Fibroblast of upper back skin (primary cell): Measurements from ENCODE around the gene ZFP36.
"Not testable (repeated sequence)": the region's sequence is repeated elsewhere in the genome, so short reads cannot be mapped to it uniquely, and the experiment has no call there.

Experiments used
- DNase-seq: peaks from one replicate; pipeline ENCODE4 v3.0.0-alpha.2; 2013

The ZFP36 gene

GRCh38 chr19:39406656-39407409 lies at the start of gene ZFP36:
TSS of gene ZFP36 (plus strand) at chr19:39406847. CDS start at chr19:39406905, 58 bp downstream.
- DNase-seq, result peak; percentile 74

DNA sequence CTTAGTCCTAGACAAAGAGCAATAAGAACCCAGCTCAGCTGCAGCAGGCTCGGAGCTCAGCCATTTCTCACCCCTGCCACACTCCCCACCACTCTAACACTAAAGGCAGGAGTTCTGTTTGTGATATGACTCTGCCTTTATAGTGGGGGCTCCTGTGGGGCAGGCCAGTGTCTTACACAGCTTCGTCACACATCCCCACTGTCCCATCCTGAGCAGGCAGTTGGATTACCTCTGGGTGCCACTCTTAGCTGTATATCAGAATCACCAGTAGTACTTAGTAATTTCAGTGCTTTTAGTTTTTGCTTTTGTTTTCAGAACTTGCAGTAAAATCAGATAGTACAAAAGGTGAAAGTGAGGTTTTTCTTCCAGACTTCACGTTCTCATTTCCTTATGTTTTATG lies 47.6 kb upstream of the ZFP36 start:
- DNase-seq, result no peak

DNA sequence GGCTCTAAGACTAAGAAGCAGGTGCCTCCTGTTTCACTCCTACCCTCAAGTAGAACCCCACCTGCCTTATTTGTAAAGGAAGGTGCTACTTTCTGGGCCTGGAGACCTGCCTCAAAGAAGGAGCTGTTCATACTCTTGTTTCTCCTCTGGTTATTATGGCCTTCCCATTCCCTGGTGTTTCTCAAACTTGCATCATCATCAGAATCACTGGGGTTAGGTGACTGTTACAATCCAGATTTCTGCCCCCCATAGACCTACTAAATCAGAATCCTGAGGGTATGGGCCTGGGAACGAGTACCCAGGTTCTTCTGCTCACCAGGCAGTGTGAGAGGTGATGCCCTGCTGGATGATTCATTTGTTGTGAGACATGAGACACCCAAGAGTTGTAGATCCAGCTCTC lies 46.0 kb upstream of the ZFP36 start:
- no peak for DNase-seq

GRCh38 chr19:39362682-39363657 lies 43.7 kb upstream of the ZFP36 start:
- peak; percentile 74 for DNase-seq

GRCh38 chr19:39363901-39364457 lies 42.7 kb upstream of the ZFP36 start:
- peak; percentile 70 for DNase-seq

- no peak for DNase-seq
Observed at GRCh38 chr19:39365531-39365930, 41.1 kb upstream of the ZFP36 start.

DNA sequence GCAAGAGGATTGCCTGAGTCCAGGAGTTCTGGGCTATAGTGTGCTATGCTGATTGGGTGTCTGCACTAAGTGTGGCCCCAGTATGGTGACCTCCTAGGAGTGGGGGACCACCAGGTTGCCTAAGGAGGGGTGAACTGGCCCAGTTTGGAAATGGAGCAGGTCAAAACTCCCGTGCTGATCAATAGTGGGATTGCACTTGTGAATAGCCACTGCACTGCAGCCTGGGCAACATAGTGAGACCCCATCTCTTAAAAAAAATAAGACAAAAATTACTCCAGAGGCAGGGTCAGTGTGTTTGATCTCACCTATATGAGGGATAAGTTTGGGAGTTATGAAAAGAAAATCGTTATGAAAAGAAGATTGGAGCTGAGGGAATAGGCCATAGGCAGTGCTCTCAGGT lies 37.4 kb upstream of the ZFP36 start:
- DNase-seq, result no peak

- no peak for DNase-seq
Observed at GRCh38 chr19:39370735-39371134, 35.9 kb upstream of the ZFP36 start.

DNA sequence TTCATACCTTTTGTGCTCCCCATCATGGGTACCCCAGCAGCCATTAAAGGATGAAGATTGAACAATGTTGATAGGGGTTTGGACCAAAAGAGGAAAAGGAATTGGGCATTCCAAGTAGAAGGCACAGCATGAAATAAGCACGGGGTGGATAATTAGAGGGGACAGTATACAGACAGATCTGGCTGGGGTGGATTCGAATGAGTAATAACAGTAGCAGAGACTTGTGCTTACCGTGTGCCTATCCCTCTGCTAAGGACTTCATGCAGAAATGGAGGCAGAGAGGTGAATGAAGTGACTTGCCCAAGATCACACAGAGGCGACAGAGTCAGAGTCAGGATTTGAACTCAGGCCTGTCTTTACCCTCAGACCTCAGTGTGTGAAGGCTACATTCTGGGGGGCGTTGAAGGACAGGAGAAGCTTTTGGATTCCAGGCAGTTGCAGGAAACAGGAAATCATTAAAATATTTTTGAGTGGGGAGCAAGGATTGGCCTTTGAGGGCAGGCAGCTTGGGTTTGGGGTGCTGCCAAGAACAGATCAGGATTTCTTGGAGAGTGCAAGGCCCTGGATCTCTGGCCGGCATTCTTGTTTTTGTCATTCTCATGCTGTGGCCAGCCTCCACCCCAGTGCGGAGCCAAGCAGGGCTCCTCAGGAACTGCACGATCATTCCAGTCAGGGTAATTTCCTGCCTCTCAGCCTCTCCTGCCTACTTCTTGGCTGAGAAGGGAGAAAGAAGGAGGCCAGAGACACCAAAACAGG lies 34.4 kb upstream of the ZFP36 start:
- peak; percentile 98 for DNase-seq

DNA sequence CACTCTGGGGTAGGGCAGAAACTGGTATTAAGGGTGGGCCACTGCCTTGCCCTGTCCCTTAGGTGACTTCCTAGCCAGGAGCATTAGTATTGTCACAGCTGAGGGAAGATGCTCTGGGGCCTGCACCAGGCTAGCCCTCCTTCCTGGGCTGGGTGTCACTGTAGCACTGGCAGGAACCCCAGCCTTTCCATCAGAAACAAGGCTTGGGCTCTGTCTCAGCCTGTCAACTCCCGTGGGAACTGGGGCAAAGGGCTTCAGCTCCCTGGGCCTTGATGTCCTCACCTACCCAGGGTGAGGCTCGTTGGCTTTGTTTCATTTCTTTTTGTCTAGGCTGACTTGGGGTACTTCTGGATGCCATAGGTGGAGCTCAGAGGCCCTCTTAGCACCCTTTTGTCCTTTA lies 33.7 kb upstream of the ZFP36 start:
- DNase-seq, result no peak

DNA sequence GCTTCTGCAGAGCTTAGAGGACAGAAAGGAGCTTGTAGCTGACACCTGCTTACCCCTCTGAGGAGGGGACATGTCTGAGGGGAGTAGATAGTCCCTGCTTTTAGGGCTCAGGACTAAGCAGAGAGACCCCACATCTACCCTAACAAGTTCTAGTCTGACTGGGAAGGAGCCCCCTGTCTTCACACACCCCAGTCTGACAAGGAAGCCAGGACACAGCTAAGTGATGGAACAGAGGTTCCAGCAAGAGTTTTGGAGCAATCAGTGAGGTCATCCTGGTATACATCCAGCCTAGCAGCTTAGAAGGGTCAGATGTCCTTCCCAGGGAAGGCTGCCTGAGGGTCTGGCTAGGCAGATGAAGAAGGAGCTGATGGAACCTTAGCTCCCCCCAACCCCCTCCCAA lies 30.7 kb upstream of the ZFP36 start:
- no peak for DNase-seq

DNA sequence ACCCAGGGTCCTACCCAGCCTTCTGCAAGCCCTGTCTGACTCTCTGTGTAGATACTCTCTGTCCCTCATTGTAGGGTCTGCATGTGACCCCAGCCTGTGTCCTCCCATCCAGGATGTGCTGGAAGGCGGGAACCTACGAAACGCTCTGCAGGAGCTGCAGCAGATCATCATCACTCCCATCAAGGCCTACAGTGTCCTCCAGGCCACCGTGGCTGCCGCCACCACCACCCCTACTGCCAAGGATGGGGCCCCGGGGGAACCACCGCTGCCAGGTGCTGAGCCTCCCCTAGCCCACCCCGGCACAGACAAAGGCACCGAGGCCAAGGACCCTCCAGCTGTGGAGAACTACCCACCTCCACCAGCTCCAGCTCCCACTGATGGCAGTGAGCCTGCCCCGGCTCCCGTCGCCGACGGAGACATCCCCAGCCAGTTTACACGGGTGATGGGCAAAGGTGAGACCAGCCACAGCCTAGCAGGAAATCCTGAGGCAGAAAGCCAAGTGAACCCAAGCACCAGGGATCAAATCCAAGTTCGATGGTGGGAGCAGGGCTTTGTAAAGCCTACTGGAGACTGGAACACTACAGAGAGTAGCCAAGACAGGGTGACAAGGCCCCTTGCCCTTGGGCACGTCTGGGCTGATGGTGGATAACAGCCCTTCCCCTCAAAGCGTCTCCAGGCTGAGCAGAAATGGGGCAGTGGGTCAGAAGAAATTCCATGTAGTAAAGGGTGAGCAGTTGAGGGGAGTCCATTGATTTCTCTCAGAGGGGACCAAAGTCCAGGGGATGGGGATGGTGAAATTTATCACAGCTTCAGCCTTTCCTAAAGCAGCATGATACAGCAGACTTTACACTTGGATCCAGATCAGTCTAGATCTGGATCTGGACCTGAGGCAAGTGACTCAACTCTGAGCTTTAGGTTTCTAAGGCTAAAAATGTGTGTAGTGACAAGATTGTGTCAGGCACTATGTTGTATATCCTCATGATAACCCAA lies 29.0 kb upstream of the ZFP36 start:
- DNase-seq, result no peak

GRCh38 chr19:39379366-39379765 lies 27.3 kb upstream of the ZFP36 start:
- not testable (repeated sequence) for DNase-seq

GRCh38 chr19:39379865-39380396 lies 26.7 kb upstream of the ZFP36 start:
- DNase-seq, result no peak

- no peak for DNase-seq
Observed at GRCh38 chr19:39380521-39381502, 25.8 kb upstream of the ZFP36 start.

DNA sequence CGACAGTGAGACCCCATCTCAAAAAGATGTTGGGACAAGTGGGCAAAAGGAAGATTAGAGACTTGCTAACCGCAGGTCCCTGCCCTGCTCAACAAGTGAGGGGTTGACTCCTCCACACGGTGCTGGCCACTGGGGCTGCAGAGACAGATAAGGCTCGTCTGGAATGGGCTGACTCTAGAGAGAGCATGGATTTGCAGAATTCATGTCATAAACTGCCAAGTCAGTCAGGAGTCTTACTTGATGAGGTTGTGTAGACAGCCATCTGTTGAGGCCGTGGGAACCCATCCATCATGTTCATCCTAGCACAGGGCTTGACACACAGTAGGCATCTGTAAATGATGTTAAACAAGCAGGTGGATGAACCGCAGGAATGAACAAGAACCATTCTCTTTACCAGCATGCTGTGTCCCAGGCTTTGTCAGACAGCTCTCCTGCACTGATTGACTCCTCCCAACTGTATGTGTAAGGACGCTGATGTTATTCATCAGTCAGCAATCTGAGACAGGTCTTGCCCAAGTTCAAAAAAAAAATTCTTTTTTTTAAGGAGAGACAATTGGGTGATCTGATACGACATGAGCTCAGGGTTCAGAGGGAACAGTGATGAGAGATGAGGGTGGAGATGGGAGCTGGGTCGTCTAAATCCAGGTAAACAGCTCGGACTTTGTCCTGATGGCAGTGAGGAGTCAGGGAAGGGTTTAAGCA lies 24.6 kb upstream of the ZFP36 start:
- no peak for DNase-seq

DNA sequence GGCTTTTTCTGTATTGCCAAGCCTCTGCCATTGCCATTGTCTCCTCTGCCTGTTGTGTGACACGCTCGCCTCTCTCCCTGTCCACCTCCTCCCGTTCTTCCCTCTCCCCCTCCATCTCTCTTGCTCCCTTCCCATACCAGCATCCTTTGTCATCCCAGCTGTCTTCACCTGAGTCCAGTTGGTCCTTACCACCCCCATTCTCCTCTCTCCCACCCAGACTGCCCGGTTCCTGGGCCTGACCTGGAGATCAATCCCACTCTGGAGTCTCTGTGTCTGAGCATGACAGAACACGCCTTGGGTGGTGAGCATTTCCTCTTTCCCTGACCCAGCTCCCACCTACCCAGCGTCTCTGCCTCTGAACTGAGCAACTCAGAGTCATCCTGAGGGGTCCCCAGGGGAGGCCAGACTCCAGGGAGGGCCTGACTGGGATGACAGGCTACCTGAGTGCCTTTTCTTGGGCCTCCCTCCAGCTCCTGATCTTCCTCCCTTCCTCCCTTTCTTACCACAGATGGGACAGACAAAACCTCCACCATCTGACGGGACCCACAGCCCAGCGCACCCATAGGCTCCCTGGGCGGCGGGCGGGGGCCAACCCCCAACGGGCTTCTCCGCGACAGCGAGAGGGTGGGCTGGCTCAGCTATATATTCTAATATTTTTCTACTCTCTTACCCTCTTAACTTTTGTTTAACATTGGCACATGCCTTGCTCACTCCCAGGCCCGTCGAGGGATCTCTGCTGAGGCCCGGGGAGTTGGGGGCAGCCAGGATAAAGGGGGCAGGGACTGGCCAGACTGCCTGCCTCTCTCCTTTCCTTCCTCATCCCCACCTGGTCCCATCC lies 23.4 kb upstream of the ZFP36 start:
- DNase-seq, result no peak

DNA sequence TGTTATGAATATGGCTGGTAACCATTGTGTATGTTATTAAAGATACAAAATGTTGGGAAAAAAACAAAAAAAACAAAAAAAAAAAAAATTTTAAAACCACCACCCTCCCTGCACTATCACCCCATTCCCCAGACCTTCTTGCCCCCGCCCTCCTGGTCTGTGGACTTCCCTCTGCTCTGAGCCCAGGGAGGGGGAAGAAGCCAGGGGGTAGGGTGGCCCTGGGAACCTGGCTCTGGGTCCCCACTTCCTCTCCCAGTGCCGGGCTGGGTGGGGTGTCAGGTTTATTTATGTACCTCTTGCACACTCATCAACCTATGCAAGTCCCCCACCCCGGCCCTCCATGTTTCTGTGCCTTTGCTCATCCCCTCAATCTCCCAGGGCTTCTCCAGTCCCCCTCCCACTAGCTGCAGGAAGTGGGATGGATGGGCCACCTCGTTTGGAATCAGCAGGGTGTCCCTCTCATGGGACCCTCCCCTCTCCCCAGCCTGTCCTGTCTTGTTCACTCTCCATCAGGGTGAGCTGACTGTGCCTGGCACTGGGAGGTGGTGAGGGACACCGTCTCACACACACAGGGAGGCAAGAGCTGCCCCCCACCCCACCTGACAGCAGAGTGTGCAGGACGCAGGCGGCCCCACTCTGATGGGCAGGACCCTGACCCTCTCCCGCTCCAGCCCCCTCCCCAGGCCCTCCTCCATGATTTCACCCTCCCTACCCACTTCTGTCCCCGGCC lies 21.6 kb upstream of the ZFP36 start:
- no peak for DNase-seq
